ENCODE data around the gene APLNR. TPM values are rescaled to one million over a fixed set of nuclear protein-coding genes. Genes with fewer than 3 reads are reported as not detected.

The APLNR gene
- total RNA-seq, 1 experiment from 2014 or later: 0.39 TPM

DNA sequence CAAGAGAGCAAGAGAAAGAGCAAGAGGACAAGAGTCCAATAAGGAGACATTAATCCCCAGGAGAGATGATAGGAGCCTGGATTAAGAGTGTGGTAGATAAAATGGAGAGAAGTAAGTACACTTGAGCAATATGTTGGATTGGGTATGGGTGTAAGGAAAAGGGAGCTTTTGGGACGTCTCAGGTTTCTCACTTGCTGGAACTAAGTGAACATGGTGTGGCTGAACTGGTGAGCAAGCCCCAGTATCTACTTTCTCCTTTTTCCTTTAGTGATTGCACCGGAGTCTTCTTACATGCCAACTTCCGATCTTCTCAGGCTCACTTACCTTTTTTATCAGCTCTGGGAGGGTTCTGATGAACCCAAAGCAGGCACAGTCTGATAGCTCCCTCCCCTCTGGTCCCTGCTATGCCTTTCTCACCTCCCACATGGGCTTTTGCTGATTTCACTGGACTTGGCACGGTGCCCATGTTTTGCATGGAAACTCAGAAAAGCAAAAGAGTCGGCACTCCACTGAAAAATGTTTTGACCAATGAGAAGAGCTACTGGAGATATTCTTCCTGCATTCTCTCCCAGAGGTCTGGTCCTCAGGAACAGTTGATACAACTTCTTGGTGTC, 14.5 kb upstream of the APLNR start:
- Histone ChIP-seq H3K79me2 (ENCODE audit: insufficient read depth, low read length) (no peaks in the 10 kb centered on the region), H2AFZ (ENCODE audit: low read length) (no peak overlapping the region), H4K8ac (replicated peaks; ENCODE audit: insufficient read length, low read depth, low read length) (no peak overlapping the region), H2BK12ac (ENCODE audit: insufficient read length, low read depth, low read length) (no peak overlapping the region), H4K5ac (ENCODE audit: insufficient read length, low read depth, low read length) (no peak overlapping the region), H2BK5ac (ENCODE audit: insufficient read length, low read length) (no peak overlapping the region), H3K27ac (ENCODE audit: insufficient read length, low read depth, low read length) (no peak overlapping the region), H3K27me3 (ENCODE audit: insufficient read depth, low read length) (no peaks in the 10 kb centered on the region), H3K18ac (ENCODE audit: insufficient read length, low read depth, low read length) (no peak overlapping the region), H3T11ph (ENCODE audit: low read length) (no peak overlapping the region), H2BK20ac (ENCODE audit: low read depth, low read length, poor library complexity, severe bottlenecking) (no peak overlapping the region), H3K79me1 (ENCODE audit: insufficient read depth, low read depth, low read length, poor library complexity, severe bottlenecking) (no peaks in the 10 kb centered on the region), H3K56ac (ENCODE audit: insufficient read length, low read depth, low read length) (no peak overlapping the region), H3K4me2 (ENCODE audit: insufficient read depth, insufficient read length, low read length) (no peak overlapping the region), H4K91ac (ENCODE audit: insufficient read length, low read depth, low read length) (no peak overlapping the region), H3K23ac (ENCODE audit: insufficient read length, low read depth, low read length) (no peak overlapping the region), H2AK5ac (ENCODE audit: insufficient read length, low read length) (no peak overlapping the region), H3K9me3 (ENCODE audit: control insufficient read depth, low read depth, low read length) (no peaks in the 10 kb centered on the region), H3K23me2 (ENCODE audit: insufficient read length, low read depth, low read length, poor library complexity, severe bottlenecking) (no peaks in the 10 kb centered on the region), H3K9ac (ENCODE audit: extremely low read depth, insufficient read length, low read length) (no peak overlapping the region), H3K4me1 (ENCODE audit: insufficient read depth, low read length) (no peaks in the 10 kb centered on the region), H2BK120ac (ENCODE audit: low read depth, low read length, poor library complexity, severe bottlenecking) (no peak overlapping the region), H3K4ac (ENCODE audit: low read depth, low read length) (no peak overlapping the region), H2BK15ac (ENCODE audit: low read depth, low read length) (no peak overlapping the region), H4K20me1 (ENCODE audit: control insufficient read depth, insufficient read depth, insufficient read length) (no peaks in the 10 kb centered on the region), H3K14ac (ENCODE audit: insufficient read depth, low read length) (no peak overlapping the region)
- peaks cover 3 to 7% of the 10 kb centered on the region in 2 experiments; a peak in 2 of 4 replicates for H3K4me1 Mint-ChIP-seq
- TF ChIP-seq, protein P1, sequence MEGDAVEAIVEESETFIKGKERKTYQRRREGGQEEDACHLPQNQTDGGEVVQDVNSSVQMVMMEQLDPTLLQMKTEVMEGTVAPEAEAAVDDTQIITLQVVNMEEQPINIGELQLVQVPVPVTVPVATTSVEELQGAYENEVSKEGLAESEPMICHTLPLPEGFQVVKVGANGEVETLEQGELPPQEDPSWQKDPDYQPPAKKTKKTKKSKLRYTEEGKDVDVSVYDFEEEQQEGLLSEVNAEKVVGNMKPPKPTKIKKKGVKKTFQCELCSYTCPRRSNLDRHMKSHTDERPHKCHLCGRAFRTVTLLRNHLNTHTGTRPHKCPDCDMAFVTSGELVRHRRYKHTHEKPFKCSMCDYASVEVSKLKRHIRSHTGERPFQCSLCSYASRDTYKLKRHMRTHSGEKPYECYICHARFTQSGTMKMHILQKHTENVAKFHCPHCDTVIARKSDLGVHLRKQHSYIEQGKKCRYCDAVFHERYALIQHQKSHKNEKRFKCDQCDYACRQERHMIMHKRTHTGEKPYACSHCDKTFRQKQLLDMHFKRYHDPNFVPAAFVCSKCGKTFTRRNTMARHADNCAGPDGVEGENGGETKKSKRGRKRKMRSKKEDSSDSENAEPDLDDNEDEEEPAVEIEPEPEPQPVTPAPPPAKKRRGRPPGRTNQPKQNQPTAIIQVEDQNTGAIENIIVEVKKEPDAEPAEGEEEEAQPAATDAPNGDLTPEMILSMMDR (conservative IDR thresholded peaks at IDR 0.05): no peak
- H3K4me3 Mint-ChIP-seq: no peak overlapping the region
- H3K36me3 Mint-ChIP-seq (ENCODE audit: insufficient read depth in 1 of 3, low read depth in 3 of 3): peaks cover 0 to 7% (median 1%) of the 10 kb centered on the region in 3 experiments; a peak in 2 of 7 replicates
- peaks cover 3 to 4% of the 10 kb centered on the region in 2 experiments; a peak in 4 of 5 replicates for H3K9me3 Mint-ChIP-seq
- peaks cover 3% of the 10 kb centered on the region for H3K27me3 Mint-ChIP-seq (ENCODE audit: low read depth)
- no peak overlapping the region for H3K27ac Mint-ChIP-seq
- DNase-seq: no peak
- WGBS (ENCODE audit: extremely low coverage, insufficient read length, low lambda C conversion rate): no CpG with 5 or more reads among the region's 5 CpGs
